GM15510 (cell line): ENCODE results near the gene OSTC.

Experiments
- POLR2A ChIP-seq: IDR thresholded peaks from 3 replicates; pipeline ENCODE4 v1.6.1; 2011; ENCODE audit warnings: borderline replicate concordance; ENCODE audit not compliant: insufficient read length; ENCODE audit errors: extremely low read depth

The OSTC gene

GRCh38 chr4:108650212-108651013 lies at the start of gene OSTC:
Gene OSTC (plus strand): TSS chr4:108650599. CDS start chr4:108650656, 57 bp downstream.
- TF ChIP-seq POLR2A: peak; percentile 84

- TF ChIP-seq POLR2A: no peak
Observed at GRCh38 chr4:108601106-108601505, 49.3 kb upstream of the OSTC start.

GRCh38 chr4:108601532-108601931 lies 48.9 kb upstream of the OSTC start:
- TF ChIP-seq POLR2A: no peak

- TF ChIP-seq POLR2A: no peak
Observed at GRCh38 chr4:108602163-108602562, 48.2 kb upstream of the OSTC start.

GRCh38 chr4:108607079-108607815 lies 43.2 kb upstream of the OSTC start:
- TF ChIP-seq POLR2A: no peak

GRCh38 chr4:108611365-108611764 lies 39.0 kb upstream of the OSTC start:
- no peak for TF ChIP-seq POLR2A

GRCh38 chr4:108612365-108612764 lies 38.0 kb upstream of the OSTC start:
- no peak for TF ChIP-seq POLR2A

- no peak for TF ChIP-seq POLR2A
Observed at GRCh38 chr4:108619372-108620100, 30.9 kb upstream of the OSTC start.

GRCh38 chr4:108620101-108620932 lies 30.1 kb upstream of the OSTC start, which contains the start of gene RPL34:
Gene RPL34 (plus strand): TSS chr4:108620576. CDS start chr4:108621960, 1,384 bp downstream.
- peak; percentile 88 for TF ChIP-seq POLR2A

GRCh38 chr4:108620933-108621905 lies 29.2 kb upstream of the OSTC start:
- no peak for TF ChIP-seq POLR2A

GRCh38 chr4:108622022-108622421 lies 28.4 kb upstream of the OSTC start:
- no peak for TF ChIP-seq POLR2A

GRCh38 chr4:108622828-108623227 lies 27.6 kb upstream of the OSTC start:
- TF ChIP-seq POLR2A: no peak
